ENCODE data around the gene MEAF6. TPM values are rescaled to one million over a fixed set of nuclear protein-coding genes. Genes with fewer than 3 reads are reported as not detected.

The MEAF6 gene
- total and polyA plus RNA-seq, 2 experiments from 2014 or later: 60.1 to 64.5 TPM

DNA sequence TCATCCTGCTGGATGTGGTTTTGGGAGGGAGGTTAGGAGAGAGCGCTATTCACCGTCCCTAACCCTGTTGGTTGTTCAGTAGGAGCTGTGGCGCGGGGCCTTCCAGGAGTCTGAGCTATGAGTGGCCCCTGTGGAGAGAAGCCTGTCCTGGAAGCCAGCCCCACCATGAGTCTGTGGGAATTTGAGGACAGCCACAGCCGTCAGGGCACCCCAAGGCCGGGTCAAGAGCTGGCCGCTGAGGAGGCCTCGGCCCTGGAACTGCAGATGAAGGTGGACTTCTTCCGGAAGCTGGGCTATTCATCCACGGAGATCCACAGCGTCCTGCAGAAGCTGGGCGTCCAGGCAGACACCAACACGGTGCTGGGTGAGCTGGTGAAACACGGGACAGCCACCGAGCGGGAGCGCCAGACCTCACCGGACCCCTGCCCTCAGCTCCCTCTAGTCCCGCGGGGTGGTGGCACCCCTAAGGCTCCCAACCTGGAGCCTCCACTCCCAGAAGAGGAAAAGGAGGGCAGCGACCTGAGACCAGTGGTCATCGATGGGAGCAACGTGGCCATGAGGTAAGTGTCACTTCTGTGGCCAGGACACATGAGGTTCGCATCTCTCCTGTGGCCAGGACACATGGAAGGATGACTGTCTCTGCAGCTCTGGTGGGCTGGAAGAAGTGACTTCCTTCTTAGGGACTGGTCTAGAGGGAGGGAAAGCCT is 39.0 kb downstream of the MEAF6 start (continued):
- TF ChIP-seq ZNF462 (CRISPR knock-in tag; IDR thresholded peaks at IDR 0.05): no peak
- no peak for TF ChIP-seq POLR2AphosphoS5 (IDR thresholded peaks at IDR 0.05; ENCODE audit: low read depth)
- TF ChIP-seq CTCF (conservative IDR thresholded peaks at IDR 0.05; ENCODE audit: low read depth in 2 of 2): no peak
- TF ChIP-seq ZNF114 (CRISPR knock-in tag; IDR thresholded peaks at IDR 0.05): no peak
- TF ChIP-seq CREB1 (CRISPR knock-in tag; IDR thresholded peaks at IDR 0.05; ENCODE audit: low read depth): no peak
- TF ChIP-seq STAT1 (IDR thresholded peaks at IDR 0.05; ENCODE audit: unreplicated experiment): no peak
- TF ChIP-seq EZH2phosphoT487 (IDR thresholded peaks at IDR 0.05; ENCODE audit: unreplicated experiment): no peak
